WERI-Rb-1 (cell line): ENCODE measurements around the gene ARID1B.

ENCODE experiments used
- DNase-seq: peaks from one replicate; pipeline ENCODE4 v3.0.0-alpha.2; 2020
- H3K27ac ChIP-seq: fragments of 250-450 bp; sonication (Bioruptor Pico); 2 replicates; pipeline ENCODE4 v1.5.1; 2020; ENCODE audit warnings: mild to moderate bottlenecking, moderate library complexity
- H3K27me3 ChIP-seq: fragments of 250-450 bp; sonication (Bioruptor Pico); 2 replicates; pipeline ENCODE4 v1.5.1; 2021; ENCODE audit warnings: mild to moderate bottlenecking, low read depth, moderate library complexity; ENCODE audit not compliant: insufficient read depth, severe bottlenecking
- H3K36me3 ChIP-seq: fragments of 250-450 bp; sonication (Bioruptor Pico); 2 replicates; pipeline ENCODE4 v1.5.1; 2020; ENCODE audit warnings: mild to moderate bottlenecking, moderate library complexity
- H3K4me3 ChIP-seq: 2 replicates; pipeline ENCODE4 v1.5.1; 2011; ENCODE audit warnings: low read depth, mild to moderate bottlenecking, control low read depth, low read length
- H3K9me3 ChIP-seq: fragments of 250-450 bp; sonication (Bioruptor Pico); 2 replicates; pipeline ENCODE4 v1.5.1; 2021; ENCODE audit warnings: mild to moderate bottlenecking, moderate library complexity; ENCODE audit not compliant: severe bottlenecking
- CTCF ChIP-seq: IDR thresholded peaks from 2 replicates; pipeline ENCODE4 v1.5.1; 2011; ENCODE audit warnings: low read depth, mild to moderate bottlenecking, control low read depth, inconsistent platforms, low read length

The ARID1B gene

GRCh38 chr6:156924246-156924645 lies 147.1 kb downstream of the ARID1B start:
- DNase-seq: no peak

GRCh38 chr6:156925026-156925425 lies 147.8 kb downstream of the ARID1B start:
- Histone ChIP-seq H3K27me3 (no peaks in the 10 kb centered on the region), H3K36me3 (no peaks in the 10 kb centered on the region; the same call in 1 of the 2 replicates), H3K4me3 (no peak overlapping the region), H3K27ac (no peak overlapping the region), H3K9me3 (no peaks in the 10 kb centered on the region)
- TF ChIP-seq CTCF: no peak
- DNase-seq: no peak

More at GRCh38 chr6:156924246-156924645, 147.1 kb downstream of the ARID1B start:
- TF ChIP-seq CTCF: no peak
- H3K27me3 ChIP-seq: no peaks in the 10 kb centered on the region
- no peaks in the 10 kb centered on the region for H3K9me3 ChIP-seq
- no peak overlapping the region for H3K4me3 ChIP-seq
- no peak overlapping the region for H3K27ac ChIP-seq
- H3K36me3 ChIP-seq: no peaks in the 10 kb centered on the region; the same call in 1 of the 2 replicates

GRCh38 chr6:156925718-156926607 lies 148.8 kb downstream of the ARID1B start:
- no peak for DNase-seq
- Histone ChIP-seq H3K27me3 (no peaks in the 10 kb centered on the region), H3K4me3 (no peak overlapping the region), H3K27ac (no peak overlapping the region), H3K36me3 (no peaks in the 10 kb centered on the region; the same call in 1 of the 2 replicates), H3K9me3 (no peaks in the 10 kb centered on the region)
- no peak for TF ChIP-seq CTCF

GRCh38 chr6:156928126-156928525 lies 150.9 kb downstream of the ARID1B start:
- no peak overlapping the region for H3K27ac ChIP-seq
- no peaks in the 10 kb centered on the region; the same call in 1 of the 2 replicates for H3K36me3 ChIP-seq
- H3K27me3 ChIP-seq: no peaks in the 10 kb centered on the region
- no peak overlapping the region for H3K4me3 ChIP-seq
- no peak for TF ChIP-seq CTCF
- no peaks in the 10 kb centered on the region for H3K9me3 ChIP-seq
- DNase-seq: no peak

- no peak overlapping the region for H3K27ac ChIP-seq
- DNase-seq: no peak
- H3K36me3 ChIP-seq: no peaks in the 10 kb centered on the region; the same call in 1 of the 2 replicates
- TF ChIP-seq CTCF: no peak
- no peaks in the 10 kb centered on the region for H3K9me3 ChIP-seq
- no peaks in the 10 kb centered on the region for H3K27me3 ChIP-seq
- H3K4me3 ChIP-seq: no peak overlapping the region
These were observed 151.8 kb downstream of the ARID1B start for GRCh38 chr6:156928972-156929371.

GRCh38 chr6:156931283-156931682 lies 154.1 kb downstream of the ARID1B start:
- H3K4me3 ChIP-seq: no peak overlapping the region
- no peak for DNase-seq
- no peaks in the 10 kb centered on the region for H3K27me3 ChIP-seq
- H3K27ac ChIP-seq: no peak overlapping the region
- H3K9me3 ChIP-seq: no peaks in the 10 kb centered on the region
- no peak for TF ChIP-seq CTCF
- peaks cover 7% of the 10 kb centered on the region for H3K36me3 ChIP-seq
